NCI-H69 (cell line): ENCODE results near the gene HTR1D.
"Not testable (repeated sequence)": the region's sequence is repeated elsewhere in the genome, so short reads cannot be mapped to it uniquely, and the experiment has no call there.

ENCODE experiments used
- DNase-seq: peaks from one replicate; lab custom pipeline; 2025; lab: John Stamatoyannopoulos, UW

Gene HTR1D

DNA sequence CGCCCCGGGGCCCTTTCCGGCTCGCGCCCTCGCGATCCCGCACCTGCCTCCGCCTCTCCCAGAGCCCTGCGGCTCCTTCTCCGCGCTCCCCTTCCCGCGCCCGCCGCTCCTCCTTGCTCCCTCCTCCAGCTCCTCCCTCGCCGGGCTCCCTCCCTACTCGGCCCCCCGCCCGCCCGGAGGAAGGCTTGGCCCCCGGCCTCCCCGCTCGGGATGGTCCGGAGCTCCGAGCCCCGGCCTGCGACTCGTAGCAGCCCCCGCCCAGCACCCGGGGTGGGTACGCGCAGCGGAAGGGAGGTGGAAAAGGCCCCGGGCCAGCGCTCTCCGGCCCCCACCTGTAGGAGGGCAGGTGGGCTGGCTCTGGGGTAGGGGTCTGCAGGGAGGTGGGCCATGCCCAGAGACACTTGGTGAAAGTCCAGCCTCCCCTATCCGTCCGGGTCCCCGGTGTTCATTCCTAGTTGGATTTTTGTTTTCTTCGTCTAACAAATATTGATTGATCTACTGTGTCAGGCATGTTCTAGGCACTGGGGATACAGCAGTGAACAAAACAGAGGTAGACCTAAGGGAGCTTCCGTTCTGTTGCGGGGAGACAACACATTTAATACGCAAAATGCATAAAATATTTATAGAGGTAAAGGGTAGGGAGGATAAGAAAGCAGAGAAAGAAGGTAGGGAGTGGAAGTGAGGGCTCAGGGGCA lies at the start of gene HTR1D:
Gene HTR1D (minus strand): TSS at position 82 of the 695 bp plus-strand sequence. CDS start 23,283 bp downstream, outside the sequence.
- peak; percentile 44 for DNase-seq

DNA sequence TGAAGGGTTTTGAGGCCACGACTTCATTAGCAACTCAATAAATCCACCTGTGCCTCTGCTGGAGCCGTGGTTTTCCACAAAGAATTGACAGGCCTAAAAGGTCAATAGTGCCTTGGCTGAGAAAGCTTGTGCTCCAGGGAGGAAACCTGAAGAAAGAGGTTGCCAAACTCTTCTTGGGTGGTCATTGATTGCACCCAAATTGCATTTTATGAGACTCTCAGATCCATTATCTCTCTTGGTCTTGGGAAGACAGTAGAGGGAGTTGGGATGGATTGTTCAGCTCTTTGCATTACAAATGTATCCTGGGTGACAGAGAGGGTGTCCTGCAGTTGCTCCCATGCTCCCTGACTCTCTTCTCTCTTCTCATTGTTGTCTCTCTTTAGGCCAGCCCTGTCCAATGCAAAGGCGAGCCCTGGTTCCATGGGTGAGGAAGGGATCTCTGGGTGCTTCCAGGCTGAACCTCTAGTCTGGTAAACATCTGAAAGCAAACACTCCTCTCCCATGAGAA lies 46.1 kb upstream of the HTR1D start:
- DNase-seq, result no peak

DNA sequence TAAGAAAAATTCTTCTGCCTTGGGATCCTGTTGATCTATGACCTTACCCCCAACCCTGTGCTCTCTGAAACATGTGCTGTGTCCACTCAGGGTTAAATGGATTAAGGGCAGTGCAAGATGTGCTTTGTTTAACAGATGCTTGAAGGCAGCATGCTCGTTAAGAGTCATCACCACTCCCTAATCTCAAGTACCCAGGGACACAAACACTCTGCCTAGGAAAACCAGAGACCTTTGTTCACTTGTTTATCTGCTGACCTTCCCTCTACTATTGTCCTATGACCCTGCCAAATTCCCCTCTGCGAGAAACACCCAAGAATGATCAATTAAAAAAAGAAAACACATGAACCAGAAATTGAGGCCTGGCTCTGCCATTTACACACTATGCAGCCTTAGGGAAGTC lies 40.8 kb upstream of the HTR1D start:
- DNase-seq, result not testable (repeated sequence)

GRCh38 chr1:23257371-23257770 lies 40.1 kb upstream of the HTR1D start:
- not testable (repeated sequence) for DNase-seq

GRCh38 chr1:23254584-23254983 lies 37.3 kb upstream of the HTR1D start:
- no peak for DNase-seq

GRCh38 chr1:23251812-23252211 lies 34.5 kb upstream of the HTR1D start:
- no peak for DNase-seq

DNA sequence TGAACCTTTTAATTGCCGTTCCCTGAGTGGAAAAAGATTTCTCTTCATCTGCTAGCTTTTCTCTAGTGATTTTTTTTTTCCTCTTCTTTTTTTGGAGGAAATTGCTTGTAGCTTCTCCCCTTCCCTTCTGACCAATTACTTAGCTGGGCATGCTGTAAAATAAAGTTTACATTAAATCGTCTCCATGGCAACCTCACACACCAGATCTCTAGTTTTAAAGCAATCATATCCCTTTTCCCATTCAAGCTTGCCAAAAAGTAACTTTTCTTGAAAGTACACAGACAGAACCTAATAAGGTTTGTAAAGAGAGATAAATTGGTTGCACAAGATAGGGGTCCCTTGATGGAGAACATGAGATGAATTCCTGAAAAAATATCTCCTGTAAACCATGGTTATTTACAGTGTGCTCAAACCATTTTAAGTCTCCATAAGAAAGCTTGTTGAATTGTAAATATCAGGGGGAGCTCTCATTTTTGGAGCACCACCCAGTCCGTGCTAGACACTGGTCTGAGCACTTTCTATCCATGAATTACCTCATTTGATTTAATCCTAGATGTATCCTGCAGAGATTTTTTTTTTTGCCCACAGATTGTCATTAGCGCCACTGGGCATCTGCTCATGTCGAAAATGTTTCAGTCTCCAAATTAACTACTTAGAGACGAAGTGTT lies 32.6 kb upstream of the HTR1D start:
- peak; percentile 6 for DNase-seq

DNA sequence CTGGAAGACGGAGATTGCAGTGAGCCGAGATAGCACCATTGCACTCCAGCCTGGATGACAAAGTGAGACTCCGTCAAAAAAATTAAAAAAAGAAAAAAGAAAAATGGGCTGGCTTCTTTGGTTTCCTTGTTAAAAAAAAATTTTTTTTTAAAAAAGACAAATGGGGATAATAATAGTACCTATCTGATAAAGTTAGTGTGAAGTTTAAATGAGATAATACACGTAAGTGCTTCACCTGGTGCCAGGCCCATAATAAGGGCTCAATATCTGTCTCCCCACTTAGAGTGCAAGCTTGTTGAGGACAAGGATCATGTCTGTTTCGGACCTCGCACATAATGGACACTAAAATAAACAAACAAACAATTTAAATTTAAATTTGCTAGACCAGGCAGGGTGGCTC lies 30.0 kb upstream of the HTR1D start:
- DNase-seq, result no peak

DNA sequence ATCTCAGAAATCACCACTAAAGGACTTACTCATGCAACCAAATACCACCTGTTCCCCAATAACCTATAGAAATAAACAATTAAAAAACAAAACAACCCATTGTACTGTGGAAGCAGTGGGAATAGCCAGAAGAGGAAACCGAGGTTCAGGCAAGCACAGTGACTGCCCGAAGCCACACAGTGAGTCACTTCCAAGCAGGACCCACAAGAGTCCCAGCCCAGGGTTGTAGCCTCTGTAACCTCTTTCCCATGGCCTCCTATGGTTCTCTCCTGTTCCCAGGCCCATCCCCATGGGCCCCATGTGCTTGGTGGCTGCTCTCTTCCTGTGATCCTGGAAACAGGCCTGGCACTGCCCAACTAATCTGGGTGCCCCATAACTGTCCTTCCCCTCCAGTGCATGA lies 29.0 kb upstream of the HTR1D start:
- no peak for DNase-seq

DNA sequence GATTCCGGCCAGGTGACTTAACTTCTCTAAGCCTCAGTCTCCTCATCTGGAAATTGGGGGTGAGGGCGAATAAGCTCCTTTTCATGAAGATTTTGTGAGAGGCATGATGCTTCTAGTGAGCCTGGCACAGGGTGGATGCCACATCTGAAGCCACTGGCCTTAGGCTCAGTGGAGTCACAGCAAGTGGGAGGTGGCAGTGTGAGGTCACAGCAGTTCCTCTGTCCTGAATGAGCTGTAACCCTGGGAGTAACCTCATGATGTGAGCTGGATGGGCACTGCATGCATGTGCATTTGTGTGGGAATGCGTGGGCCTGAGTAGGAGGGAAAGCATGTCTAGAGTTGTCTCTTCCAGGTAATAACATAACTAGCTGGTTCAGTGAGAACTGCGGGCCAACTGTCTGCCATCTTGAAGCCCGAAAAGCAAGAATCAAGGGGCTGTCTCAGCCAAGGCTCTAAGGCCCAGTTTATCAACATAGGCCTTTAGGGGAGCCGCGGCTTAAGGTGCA lies 27.0 kb upstream of the HTR1D start:
- no peak for DNase-seq

- no peak for DNase-seq
Observed at GRCh38 chr1:23242414-23242813, 25.1 kb upstream of the HTR1D start.

- no peak for DNase-seq
Observed at GRCh38 chr1:23239638-23240295, 22.5 kb upstream of the HTR1D start.

- DNase-seq, result no peak
Observed at GRCh38 chr1:23238565-23238964, 21.3 kb upstream of the HTR1D start.

DNA sequence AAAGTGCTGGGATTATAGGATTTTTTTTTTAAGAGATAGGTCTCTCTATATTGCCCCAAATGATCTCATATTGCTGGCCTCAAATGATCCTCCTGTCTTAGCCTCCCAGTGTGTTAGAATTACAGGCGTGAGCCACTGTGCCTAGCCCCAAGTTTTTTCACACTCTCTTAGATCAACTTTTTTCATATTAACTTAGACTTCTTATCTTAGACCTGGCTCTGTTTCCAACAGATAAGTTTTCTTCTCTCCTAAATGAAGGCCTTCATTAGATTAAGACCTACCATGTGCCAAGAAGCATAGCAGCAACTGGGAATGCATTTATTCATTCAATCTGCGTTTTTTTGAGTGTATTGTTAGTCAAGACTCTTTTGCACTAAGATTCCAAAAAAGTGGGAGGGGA lies 20.2 kb upstream of the HTR1D start:
- no peak for DNase-seq

- no peak for DNase-seq
Observed at GRCh38 chr1:23227806-23228205, 10.5 kb upstream of the HTR1D start.

DNA sequence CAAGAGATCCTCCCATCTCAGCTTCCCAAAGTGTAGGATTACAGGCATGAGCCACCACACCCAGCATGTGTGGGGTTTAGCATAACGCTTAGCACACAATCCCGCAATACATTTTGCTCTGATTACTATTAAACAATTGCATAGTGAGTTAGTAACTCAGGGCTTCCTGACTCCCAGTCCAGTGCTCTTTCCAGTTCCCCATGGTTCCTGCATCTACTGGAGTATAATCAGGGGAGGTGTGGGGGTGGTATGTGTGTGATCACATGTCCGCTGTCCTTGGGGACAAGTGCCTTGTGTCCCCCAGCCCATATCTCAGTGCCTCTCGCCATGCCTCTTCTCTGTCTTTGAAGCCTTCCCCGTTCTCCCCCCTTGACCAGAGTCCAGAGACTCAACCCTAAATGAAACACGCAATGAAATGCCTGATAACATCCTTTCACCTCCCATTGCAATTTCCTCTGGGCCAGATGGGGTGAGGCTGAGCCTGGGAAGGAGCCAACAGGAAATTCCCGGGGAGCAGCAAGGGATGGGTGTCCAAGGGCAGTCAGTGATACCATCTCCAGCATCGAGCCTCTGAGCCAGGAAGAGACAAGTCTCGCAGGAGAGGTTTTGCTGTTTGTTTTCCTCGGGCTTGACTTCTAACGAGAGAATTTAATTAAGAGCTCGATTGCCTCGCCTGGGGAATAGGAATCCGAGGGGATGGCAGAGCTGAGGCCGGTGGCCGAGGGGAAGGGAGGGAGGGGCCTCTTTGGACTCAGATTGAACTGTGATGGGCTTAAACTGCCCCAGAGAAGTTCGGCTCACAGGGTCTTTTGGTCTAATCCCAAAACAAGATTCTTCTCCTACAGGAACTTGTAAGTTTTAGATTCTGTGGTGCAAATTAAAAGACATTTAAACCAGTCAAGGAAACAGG lies 7.7 kb upstream of the HTR1D start:
- DNase-seq, result peak; percentile 86

- DNase-seq, result not testable (repeated sequence)
Observed at GRCh38 chr1:23223963-23224362, 6.7 kb upstream of the HTR1D start.

DNA sequence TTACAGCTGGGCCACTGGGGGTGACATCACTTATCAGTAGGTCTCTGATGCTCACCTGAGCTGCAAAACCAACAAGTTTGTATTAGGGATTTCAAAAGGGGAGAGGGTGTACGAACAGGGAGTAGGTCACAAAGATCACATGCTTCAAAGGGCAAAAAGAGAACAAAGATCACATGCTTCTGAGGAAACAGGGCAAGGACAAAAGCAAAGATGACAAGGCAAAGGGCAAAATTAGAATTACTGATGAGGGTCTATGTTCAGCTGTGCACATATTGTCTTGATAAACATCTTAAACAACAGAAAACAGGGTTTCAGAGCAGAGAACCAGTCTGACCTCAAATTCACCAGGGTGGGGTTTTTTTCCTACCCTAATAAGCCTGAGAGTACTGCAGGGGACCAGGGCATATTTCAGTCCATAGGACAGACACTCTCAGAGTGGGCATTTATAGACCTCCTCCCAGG lies 6.2 kb upstream of the HTR1D start:
- not testable (repeated sequence) for DNase-seq

- DNase-seq, result no peak
Observed at GRCh38 chr1:23222742-23223141, 5.4 kb upstream of the HTR1D start.

DNA sequence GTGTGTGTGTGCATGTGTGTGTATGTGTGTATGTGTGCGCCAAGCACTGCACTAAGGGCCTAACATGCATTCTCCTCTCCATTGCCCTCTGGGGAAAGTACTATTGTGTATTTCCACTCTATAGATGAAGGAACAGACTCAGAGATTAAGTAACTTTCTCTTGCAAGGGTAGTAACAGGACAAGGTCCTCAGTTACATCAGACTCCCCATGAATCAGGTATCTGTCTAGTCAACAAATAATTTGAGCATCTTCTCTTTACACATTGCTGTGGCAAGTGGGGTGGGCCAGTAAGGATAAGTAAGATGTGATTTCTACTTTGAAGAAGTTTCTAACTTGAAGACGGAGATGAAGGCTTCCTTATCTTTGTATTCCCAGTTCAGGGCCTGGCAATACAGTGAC lies 5.0 kb upstream of the HTR1D start:
- no peak for DNase-seq

DNA sequence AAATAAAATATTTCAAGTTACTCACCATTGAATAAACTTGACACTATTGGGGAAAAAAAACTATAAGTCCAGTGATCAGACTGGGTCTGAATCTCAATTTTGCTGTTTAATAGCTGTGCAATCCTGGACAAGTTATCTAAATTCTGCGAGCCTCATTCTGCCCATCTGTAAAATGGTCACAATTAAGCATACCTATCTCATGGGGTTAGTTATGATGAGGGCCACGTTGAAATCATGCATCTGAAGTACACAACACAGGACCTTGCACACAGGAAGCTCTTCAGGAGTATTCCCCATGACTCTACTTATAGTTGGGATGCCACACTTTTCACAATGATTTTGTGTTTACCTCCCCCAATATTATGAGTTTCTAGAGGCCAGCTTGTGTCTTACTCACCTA lies 3.8 kb upstream of the HTR1D start:
- no peak for DNase-seq
